Spinal cord (tissue), 10 donors: Measurements from ENCODE around the gene UBE2E1. TPM values are rescaled to one million over a fixed set of nuclear protein-coding genes. Genes with fewer than 3 reads are reported as not detected.
"Not testable (repeated sequence)": the region's sequence is repeated elsewhere in the genome, so short reads cannot be mapped to it uniquely, and the experiment has no call there.

Source experiments
- DNase-seq, 6 donors: peaks; one replicate each; pipeline versions ENCODE4 v3.0.0 to v3.0.0-alpha.2; 2013 to 2015; ENCODE audit warnings: low spot score in 6 of 6, low read depth in 4 of 6
- H3K27ac ChIP-seq: one replicate; pipeline ENCODE4 v1.5.1; 2013; ENCODE audit warnings: low read depth, low read length, control low read depth
- H3K27me3 ChIP-seq: one replicate; pipeline ENCODE4 v1.6.1; 2013; ENCODE audit warnings: low read length; ENCODE audit not compliant: control insufficient read depth, insufficient read depth
- H3K36me3 ChIP-seq: one replicate; pipeline ENCODE4 v1.6.1; 2013; ENCODE audit warnings: low read length; ENCODE audit not compliant: control insufficient read depth, insufficient read depth
- H3K4me1 ChIP-seq: one replicate; pipeline ENCODE4 v1.6.1; 2013; ENCODE audit warnings: low read length; ENCODE audit not compliant: control insufficient read depth, insufficient read depth
- H3K4me3 ChIP-seq: one replicate; pipeline ENCODE4 v1.5.1; 2013; ENCODE audit warnings: low read depth, low read length, control low read depth
- H3K9me3 ChIP-seq: one replicate; pipeline ENCODE4 v1.6.1; 2013; ENCODE audit warnings: low read length; ENCODE audit not compliant: control insufficient read depth, insufficient read depth
- WGBS: methylation state at CpG from one replicate; pipeline ENCODE4 v1.1.5; 2013; ENCODE audit warnings: missing lambda C conversion rate; ENCODE audit not compliant: insufficient coverage; 5-methylcytosine and 5-hydroxymethylcytosine counted together
- polyA plus RNA-seq, 2 donors: library from polyadenylated mRNA; unstranded; fragments of 120-200 nt; gene quantifications; one replicate each; pipeline ENCODE4 v1.2.1, GENCODE V29; 2013; ENCODE audit not compliant: insufficient read length in 2 of 2
- total RNA-seq, 2 donors: library from RNA; depleted of rRNA in 1 of 2; stranded (reverse); fragments of 120-200 nt in 1 of 2; fragments of >200 nt in 1 of 2; gene quantifications; one replicate each; pipeline versions ENCODE4 v1.2.3 to v1.2.4, GENCODE V29; 2013 to 2014
- donor health status: healthy.

Gene UBE2E1
- total and polyA plus RNA-seq, 4 donors: 91.4 to 182 (median 137) TPM

DNA sequence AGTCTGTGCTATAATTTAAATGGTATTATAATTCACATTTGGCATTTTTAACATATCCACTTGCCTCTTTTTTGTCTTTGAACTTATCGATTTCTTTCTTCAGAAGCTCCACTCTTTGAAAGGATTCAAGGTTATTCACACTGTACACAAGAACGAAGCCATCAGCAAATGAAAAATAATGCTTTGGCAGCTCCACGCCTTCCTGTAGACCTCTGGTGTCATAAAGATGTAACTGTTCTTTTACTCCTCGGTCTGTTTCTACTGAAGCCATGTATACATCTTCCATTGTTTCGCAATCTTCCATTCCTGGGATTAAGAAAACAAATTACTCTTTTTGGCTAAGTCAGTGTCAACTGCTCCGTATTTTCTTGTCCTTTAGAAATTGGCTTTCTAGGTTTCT lies 95.0 kb downstream of the UBE2E1 start:
- DNase-seq: peak in 1 of 6 donors; percentile 16
- Histone ChIP-seq H3K27ac (no peak overlapping the region), H3K4me1 (no peaks in the 10 kb centered on the region), H3K27me3 (no peaks in the 10 kb centered on the region), H3K4me3 (no peak overlapping the region), H3K9me3 (no peaks in the 10 kb centered on the region), H3K36me3 (peaks cover 35% of the 10 kb centered on the region)
- 76% methylated on average over 3 of the region's 6 CpGs for WGBS

DNA sequence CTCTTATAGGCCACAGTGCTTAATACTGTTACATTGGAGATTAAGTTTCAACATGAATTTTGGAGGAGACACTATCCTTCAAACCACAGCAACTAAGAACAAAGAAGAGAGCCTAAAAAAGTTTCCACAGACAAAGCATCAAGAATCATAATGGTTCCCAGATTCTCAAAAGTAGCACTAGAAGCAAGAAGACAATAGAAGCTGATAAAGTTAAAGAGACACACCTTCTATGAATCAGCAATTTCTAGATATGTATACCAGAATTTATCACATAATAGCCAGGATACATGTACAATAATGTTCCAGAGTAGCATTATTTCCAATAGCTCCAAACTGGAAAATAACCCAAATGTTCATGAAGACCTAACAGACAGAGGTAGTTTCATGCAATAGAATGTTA lies 98.8 kb downstream of the UBE2E1 start:
- no peaks in the 10 kb centered on the region for H3K4me1 ChIP-seq
- H3K36me3 ChIP-seq: peaks cover 23% of the 10 kb centered on the region
- H3K4me3 ChIP-seq: no peak overlapping the region
- DNase-seq: no peak
- H3K27me3 ChIP-seq: no peaks in the 10 kb centered on the region
- no peaks in the 10 kb centered on the region for H3K9me3 ChIP-seq
- no peak overlapping the region for H3K27ac ChIP-seq

GRCh38 chr3:23909341-23909740 lies 103.6 kb downstream of the UBE2E1 start:
- H3K27me3 ChIP-seq: no peaks in the 10 kb centered on the region
- DNase-seq: no peak
- no peak overlapping the region for H3K27ac ChIP-seq
- H3K4me1 ChIP-seq: no peaks in the 10 kb centered on the region
- WGBS: 100% methylated on average over 4 of the region's 7 CpGs
- no peak overlapping the region for H3K4me3 ChIP-seq
- H3K36me3 ChIP-seq: peaks cover 20% of the 10 kb centered on the region
- no peaks in the 10 kb centered on the region for H3K9me3 ChIP-seq

DNA sequence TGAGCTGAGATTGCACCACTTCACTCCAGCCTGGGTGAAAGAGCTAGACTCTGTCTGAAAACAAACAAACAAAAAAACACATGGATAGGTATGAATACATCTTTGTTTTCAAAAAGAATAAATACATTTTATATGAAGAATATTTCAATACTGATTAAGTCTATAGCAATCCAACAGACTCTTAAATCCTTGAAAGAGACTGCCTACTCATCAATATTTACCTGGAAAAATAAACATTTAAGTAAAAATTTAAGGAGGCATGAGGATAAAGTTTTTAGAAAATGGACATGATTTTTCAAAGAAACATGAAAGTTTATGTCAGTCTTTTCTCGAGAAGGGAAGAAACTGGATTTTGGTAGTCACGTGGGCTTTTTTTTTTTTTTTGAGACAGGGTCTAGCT lies 105.6 kb downstream of the UBE2E1 start:
- 100% methylated on average over 2 of the region's 2 CpGs for WGBS
- Histone ChIP-seq H3K27me3 (no peaks in the 10 kb centered on the region), H3K4me1 (no peaks in the 10 kb centered on the region), H3K9me3 (no peaks in the 10 kb centered on the region), H3K4me3 (no peak overlapping the region), H3K36me3 (peaks cover 16% of the 10 kb centered on the region), H3K27ac (no peak overlapping the region)
- no peak for DNase-seq

DNA sequence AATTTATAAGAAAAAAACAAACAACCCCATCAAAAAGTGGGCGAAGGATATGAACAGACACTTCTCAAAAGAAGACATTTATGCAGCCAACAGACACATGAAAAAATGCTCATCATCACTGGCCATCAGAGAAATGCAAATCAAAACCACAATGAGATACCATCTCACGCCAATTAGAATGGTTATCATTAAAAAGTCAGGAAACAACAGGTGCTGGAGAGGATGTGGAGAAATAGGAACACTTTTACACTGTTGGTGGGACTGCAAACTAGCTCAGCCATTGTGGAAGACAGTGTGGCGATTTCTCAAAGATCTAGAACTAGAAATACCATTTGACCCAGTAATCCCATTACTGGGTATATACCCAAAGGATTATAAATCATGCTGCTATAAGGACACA lies 106.6 kb downstream of the UBE2E1 start:
- not testable (repeated sequence) for DNase-seq, H3K4me1 ChIP-seq, H3K9me3 ChIP-seq, H3K27me3 ChIP-seq, H3K4me3 ChIP-seq, H3K27ac ChIP-seq
- peaks cover 16% of the 10 kb centered on the region for H3K36me3 ChIP-seq
- no CpG with 5 or more reads among the region's 3 CpGs for WGBS

DNA sequence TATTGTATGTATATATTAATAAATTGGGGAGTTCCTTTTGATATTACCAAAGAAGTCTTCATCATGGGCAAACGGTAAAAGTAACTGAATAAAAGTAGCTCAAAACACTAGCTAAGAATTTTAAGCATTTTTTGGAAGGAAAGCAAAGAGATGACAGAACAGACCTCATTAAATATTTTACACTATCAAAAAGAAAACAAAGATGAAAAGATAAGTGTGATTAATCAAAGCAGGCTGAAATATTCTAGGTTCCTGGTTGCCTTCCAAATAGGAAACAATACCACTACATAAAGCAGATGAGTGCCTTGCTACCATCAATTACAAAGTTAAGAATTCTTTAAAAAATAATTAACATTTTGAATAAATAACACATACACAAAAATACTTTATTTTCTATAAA lies 107.4 kb downstream of the UBE2E1 start:
- H3K36me3 ChIP-seq: peaks cover 20% of the 10 kb centered on the region
- no peaks in the 10 kb centered on the region for H3K4me1 ChIP-seq
- H3K27me3 ChIP-seq: no peaks in the 10 kb centered on the region
- no CpG with 5 or more reads among the region's 1 CpG for WGBS
- H3K9me3 ChIP-seq: no peaks in the 10 kb centered on the region
- H3K4me3 ChIP-seq: no peak overlapping the region
- no peak for DNase-seq
- H3K27ac ChIP-seq: no peak overlapping the region

DNA sequence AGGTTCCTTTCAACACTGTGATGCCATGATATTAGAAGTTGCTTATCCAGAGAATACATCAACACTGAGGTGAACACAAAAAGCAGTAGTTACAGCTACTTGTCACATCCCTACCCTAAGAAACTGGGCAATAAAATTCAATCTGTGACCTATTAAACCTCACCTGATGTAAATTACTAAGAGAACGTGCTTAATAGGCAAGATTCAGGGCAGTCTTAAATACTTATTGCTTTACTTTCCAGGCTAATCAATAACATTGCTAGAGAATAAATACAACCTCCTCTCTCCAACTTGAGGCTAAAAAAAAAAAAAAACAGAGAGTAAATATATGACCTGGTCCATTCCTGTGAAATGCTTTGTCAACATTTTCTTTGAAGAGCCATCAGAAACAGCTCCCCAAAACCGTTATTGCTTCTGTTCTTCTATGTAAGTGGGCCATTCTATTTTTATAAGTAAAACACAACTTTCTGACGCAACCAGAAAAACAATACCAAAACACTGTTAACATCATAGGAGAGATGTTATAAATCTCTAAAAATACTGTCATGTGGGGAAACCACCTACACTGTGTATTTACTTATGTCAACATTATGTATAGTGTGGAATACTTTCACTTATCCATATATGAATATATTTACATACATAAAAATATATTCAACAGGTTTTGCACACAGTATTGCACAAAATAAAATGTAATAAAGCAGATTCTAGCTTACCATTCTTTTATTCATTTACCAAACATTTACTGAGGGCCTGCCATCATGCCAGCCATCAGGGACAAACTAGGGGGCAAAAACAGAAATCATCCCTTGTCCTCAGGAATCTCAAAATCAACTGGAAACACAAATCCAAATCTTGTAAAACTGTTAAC lies 108.4 kb downstream of the UBE2E1 start:
- WGBS: no CpG with 5 or more reads among the region's 3 CpGs
- H3K27ac ChIP-seq: no peak overlapping the region
- no peaks in the 10 kb centered on the region for H3K9me3 ChIP-seq
- H3K27me3 ChIP-seq: no peaks in the 10 kb centered on the region
- DNase-seq: no peak
- H3K4me3 ChIP-seq: no peak overlapping the region
- peaks cover 2% of the 10 kb centered on the region for H3K4me1 ChIP-seq
- H3K36me3 ChIP-seq: peaks cover 16% of the 10 kb centered on the region

DNA sequence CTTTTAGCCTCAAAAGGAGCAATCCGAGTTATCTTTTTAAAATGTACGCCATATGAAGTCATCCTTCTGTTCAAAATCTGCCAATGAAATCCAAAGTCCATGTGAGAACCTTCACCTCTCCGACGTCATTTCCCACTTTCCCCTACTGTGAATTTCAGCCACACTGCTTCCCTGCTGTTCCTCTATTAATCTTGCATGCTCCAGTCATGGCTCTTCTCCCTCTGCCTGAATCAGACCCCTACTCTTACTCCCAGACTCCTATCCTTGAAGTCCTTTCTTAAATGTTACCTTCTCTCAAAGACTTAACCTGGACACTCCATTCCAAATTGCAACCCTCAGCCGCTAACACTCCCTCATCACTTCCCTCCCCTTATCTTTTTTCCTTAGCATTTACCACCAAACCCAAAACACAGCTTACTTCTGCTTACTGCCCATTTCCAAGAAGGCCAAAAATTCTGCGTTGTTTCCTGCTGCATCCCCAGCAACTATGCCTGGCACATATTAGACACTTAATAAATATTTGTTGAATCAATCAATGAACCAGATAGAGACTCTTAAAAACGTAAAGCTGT lies 109.9 kb downstream of the UBE2E1 start:
- Histone ChIP-seq H3K27me3 (no peaks in the 10 kb centered on the region), H3K36me3 (peaks cover 3% of the 10 kb centered on the region), H3K9me3 (no peaks in the 10 kb centered on the region), H3K4me3 (peak overlapping the region; percentile 99), H3K27ac (no peak overlapping the region), H3K4me1 (peaks cover 5% of the 10 kb centered on the region)
- peak in 3 of 6 donors; percentile 28 to 69 (median 29) for DNase-seq
- whole genome bisulfite sequencing: 23% methylated on average over 5 of the region's 7 CpGs

DNA sequence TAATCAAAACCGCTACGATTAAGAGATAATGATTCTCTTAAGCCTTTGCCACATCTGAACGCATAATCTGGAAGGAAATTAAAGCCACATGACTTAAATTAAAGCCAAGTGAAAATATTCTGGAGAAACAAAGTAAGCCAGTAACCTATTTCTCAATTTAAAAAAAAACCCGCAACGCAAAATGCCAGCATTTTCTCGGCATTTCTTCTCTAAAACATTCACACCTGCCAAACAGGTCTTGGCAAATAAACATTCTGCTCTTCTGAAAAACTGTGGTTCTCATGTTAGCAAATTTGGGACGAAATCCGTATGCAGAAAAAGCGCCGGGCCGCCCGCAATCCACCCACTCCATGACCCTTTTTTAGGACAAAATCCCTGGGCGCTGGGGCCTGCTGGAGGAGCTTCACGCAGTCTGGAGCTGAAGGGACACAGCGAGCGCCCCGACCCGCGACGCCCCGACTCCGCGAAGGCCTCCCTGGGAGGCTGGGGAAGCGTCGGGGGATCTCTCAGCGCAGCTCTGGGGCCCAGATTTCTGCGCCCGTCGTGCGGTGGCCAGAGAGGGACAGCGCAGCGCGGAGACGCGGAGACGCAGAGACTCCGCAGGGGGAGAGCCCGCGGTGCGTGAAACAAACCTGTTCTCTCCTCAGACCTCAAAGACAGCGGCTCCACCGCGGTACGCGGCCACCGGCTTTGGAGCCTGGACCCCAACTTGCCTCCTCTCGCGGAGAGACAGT lies 110.6 kb downstream of the UBE2E1 start:
- no peaks in the 10 kb centered on the region for H3K27me3 ChIP-seq
- DNase-seq: peak in 1 of 6 donors; percentile 39
- H3K4me1 ChIP-seq: peaks cover 5% of the 10 kb centered on the region
- peaks cover 3% of the 10 kb centered on the region for H3K36me3 ChIP-seq
- H3K4me3 ChIP-seq: peak overlapping the region; percentile 99
- H3K27ac ChIP-seq: peak overlapping the region; percentile 95
- under 1% methylated on average over 43 of the region's 48 CpGs for WGBS
- H3K9me3 ChIP-seq: no peaks in the 10 kb centered on the region
